MG63 (cell line): Measurements from ENCODE around the gene MARCHF2. TPM values are rescaled to one million over a fixed set of nuclear protein-coding genes. Genes with fewer than 3 reads are reported as not detected.
"Not testable (repeated sequence)": the region's sequence is repeated elsewhere in the genome, so short reads cannot be mapped to it uniquely, and the experiment has no call there.

Experiments
- DNase-seq: peaks from one replicate; pipeline ENCODE4 v3.0.0-alpha.2; 2020
- H3K27me3 ChIP-seq: fragments of 250-450 bp; sonication (Bioruptor Pico); 2 replicates; pipeline ENCODE4 v1.5.1; 2020; ENCODE audit warnings: mild to moderate bottlenecking, moderate library complexity
- H3K36me3 ChIP-seq: fragments of 250-450 bp; sonication (Bioruptor Pico); 2 replicates; pipeline ENCODE4 v1.5.1; 2020; ENCODE audit warnings: mild to moderate bottlenecking, moderate library complexity
- H3K4me3 ChIP-seq: fragments of 250-450 bp; sonication (Bioruptor Pico); 2 replicates; pipeline ENCODE4 v1.5.1; 2020; ENCODE audit warnings: mild to moderate bottlenecking, moderate library complexity
- H3K9me3 ChIP-seq: fragments of 250-450 bp; sonication (Bioruptor Pico); 2 replicates; pipeline ENCODE4 v1.5.1; 2020; ENCODE audit warnings: mild to moderate bottlenecking, moderate library complexity
- total RNA-seq: library from RNA; depleted of rRNA; stranded (reverse); fragments of >200 nt; shearing (Covaris generic); gene quantifications from 2 replicates; pipeline ENCODE4 v1.2.3, GENCODE V29; 2014; ENCODE audit warnings: low replicate concordance

MARCHF2 gene
- total RNA-seq, 1 experiment from 2014 or later, result 89.4 TPM

DNA sequence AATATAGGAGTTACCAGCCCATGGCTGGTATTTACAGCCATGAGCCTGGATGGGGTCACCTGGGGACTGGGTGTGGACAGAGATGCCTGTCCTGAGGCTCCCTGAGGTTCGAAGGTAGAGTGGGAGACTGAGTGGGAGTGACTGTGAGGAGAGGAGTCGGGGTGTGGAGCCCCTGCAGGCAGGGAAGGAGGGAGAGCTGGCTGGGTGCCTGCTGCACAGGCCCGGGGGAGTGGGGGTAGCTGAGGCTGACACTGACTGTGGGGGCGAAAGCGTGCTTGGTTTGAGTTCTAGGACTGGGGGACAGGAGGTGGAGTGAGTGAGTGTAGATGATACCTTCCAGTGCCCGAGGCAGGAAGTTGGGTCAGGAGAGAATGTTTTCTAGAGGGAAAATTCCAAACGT is 15.8 kb upstream of the MARCHF2 start:
- Histone ChIP-seq H3K4me3 (no peak overlapping the region), H3K9me3 (no peaks in the 10 kb centered on the region), H3K27me3 (no peaks in the 10 kb centered on the region), H3K36me3 (peaks cover 50% of the 10 kb centered on the region)
- no peak for DNase-seq

DNA sequence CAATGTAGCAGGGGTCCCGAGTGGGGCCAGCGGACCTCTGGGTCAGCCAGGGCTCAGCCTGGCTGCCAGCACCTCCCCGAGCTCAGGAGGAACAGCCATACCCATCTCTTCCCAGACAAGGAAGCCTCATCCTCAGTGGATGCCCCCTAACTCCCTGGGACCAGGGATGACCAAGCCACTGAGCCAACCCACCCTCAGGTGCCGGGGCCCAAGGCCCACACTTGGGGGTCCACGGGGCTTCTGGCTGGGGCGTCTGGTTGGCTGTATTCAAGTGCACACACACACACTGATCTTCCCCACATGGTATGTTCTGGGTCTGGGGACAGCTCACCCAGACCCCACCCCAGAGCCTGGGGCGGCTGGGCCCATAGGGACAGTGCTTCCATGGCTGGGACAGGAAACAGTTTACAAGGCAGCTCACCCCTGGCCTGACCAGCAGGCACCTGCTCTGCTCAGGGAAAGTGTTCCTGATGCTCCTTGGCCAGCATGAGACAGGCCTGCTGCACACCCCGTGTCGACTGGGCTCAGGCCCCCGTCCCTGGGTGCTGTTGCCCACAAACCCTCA is 15.3 kb upstream of the MARCHF2 start:
- Histone ChIP-seq H3K27me3 (no peaks in the 10 kb centered on the region; the same call in 1 of the 2 replicates), H3K4me3 (no peak overlapping the region), H3K36me3 (peaks cover 55% of the 10 kb centered on the region), H3K9me3 (no peaks in the 10 kb centered on the region)
- no peak for DNase-seq

DNA sequence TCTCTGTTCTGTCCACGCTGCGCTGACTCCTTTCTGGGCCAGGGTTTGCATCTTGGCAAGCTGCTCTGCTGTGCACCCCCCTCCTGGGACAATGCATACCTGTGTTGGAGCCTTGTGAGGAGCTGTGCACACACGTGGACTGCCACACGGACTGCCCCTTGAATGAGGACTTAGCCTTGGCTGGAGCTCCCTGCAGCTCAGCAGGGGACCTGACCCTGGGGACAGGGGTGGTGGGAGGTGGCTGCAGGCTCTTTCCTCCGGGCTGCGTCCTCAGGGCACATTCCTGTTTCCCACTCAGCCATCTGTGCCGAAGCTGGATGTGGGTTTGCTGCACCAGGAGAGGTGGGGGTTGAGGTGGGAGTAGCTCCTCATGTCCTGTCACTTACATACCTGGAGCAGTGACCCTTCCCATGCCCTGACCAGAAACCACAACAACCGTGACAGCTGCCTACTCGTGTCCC is 14.8 kb upstream of the MARCHF2 start:
- Histone ChIP-seq H3K27me3 (no peaks in the 10 kb centered on the region; the same call in 1 of the 2 replicates), H3K36me3 (peaks cover 60% of the 10 kb centered on the region), H3K9me3 (no peaks in the 10 kb centered on the region), H3K4me3 (no peak overlapping the region)
- DNase-seq, result no peak

DNA sequence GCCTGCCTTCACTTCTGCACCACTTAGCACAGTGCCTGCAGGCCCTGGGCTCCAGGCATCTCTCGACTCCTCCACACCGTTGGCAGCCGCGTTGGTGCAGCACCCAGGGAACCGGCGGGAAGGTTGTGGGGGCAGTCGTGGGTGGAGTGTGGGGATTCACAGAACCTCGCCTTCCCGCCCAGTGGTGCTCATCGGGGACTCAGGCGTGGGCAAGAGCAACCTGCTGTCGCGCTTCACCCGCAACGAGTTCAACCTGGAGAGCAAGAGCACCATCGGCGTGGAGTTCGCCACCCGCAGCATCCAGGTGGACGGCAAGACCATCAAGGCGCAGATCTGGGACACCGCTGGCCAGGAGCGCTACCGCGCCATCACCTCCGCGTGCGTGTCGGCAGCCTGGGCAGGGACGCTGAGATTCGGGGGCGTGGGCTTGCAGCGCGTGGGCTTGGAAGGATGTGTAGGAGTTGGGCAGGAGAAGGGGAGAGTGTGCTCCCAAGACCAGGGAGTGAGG is 13.4 kb upstream of the MARCHF2 start:
- Histone ChIP-seq H3K4me3 (no peak overlapping the region), H3K27me3 (no peaks in the 10 kb centered on the region; the same call in 1 of the 2 replicates), H3K9me3 (no peaks in the 10 kb centered on the region), H3K36me3 (peaks cover 74% of the 10 kb centered on the region)
- no peak for DNase-seq

DNA sequence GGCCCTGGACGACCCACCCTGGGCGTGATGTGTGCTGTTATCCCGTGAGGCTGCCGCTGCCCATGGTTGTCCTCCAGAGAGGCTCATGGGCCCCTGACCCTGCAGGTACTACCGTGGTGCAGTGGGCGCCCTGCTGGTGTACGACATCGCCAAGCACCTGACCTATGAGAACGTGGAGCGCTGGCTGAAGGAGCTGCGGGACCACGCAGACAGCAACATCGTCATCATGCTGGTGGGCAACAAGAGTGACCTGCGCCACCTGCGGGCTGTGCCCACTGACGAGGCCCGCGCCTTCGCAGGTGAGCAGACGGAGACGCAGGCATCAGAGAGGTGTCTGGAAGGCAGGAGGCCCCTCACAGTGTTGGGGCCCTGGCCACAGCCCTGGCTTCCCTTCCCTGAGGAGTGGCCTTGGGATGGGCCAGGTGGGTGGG is 11.1 kb upstream of the MARCHF2 start:
- no peak for DNase-seq
- Histone ChIP-seq H3K27me3 (no peaks in the 10 kb centered on the region; the same call in 1 of the 2 replicates), H3K9me3 (no peaks in the 10 kb centered on the region), H3K4me3 (no peak overlapping the region), H3K36me3 (peaks cover 69% of the 10 kb centered on the region)

DNA sequence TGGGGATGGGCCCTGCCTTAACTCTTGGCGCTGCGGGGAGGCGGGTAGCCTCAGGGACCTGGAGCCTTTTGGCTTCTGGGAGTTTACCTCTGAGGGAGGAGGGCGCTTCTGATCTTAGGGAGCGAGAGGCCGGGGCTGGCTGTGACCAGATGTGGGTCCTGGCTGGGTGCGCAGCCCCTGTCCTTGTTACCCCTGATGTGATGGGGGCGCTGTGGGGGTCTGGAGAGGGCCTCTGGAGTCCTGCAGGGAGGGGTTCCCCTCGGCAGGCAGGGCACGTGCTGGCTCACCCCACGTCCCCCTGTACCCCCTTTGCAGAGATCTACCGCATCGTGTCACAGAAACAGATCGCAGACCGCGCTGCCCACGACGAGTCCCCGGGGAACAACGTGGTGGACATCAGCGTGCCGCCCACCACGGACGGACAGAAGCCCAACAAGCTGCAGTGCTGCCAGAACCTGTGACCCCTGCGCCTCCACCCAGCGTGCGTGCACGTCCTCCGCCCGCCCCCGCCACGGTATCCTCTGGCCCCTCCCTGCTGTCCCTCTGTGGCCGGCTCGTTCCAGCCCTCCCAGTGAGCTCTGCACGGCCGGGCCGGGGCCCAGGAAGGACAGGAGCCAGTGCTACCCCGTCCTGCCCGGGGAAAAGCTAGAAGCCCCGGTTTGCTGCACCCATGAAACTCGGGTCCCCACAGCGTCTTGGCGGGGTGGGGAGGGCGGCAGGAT is 9.8 kb upstream of the MARCHF2 start:
- Histone ChIP-seq H3K36me3 (peaks cover 63% of the 10 kb centered on the region), H3K27me3 (no peaks in the 10 kb centered on the region; the same call in 1 of the 2 replicates), H3K9me3 (no peaks in the 10 kb centered on the region), H3K4me3 (no peak overlapping the region)
- DNase-seq, result no peak

DNA sequence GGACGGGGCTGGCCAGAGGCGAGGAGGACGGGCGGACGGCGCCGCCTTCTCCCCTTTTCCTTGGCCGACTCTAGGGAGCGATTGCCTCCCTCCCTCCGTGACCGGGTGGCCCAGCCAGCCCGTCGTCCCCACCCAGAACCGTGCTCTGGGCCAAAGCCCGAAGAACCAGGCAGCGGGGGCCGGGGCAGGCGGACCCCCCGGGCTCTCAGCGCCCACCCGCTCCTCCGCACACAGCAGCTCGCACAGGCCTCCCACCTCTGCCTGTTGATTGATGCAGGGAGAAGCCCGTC is 9.3 kb upstream of the MARCHF2 start:
- no peak for DNase-seq
- Histone ChIP-seq H3K27me3 (no peaks in the 10 kb centered on the region; the same call in 1 of the 2 replicates), H3K9me3 (no peaks in the 10 kb centered on the region), H3K36me3 (peaks cover 63% of the 10 kb centered on the region), H3K4me3 (no peak overlapping the region)

DNA sequence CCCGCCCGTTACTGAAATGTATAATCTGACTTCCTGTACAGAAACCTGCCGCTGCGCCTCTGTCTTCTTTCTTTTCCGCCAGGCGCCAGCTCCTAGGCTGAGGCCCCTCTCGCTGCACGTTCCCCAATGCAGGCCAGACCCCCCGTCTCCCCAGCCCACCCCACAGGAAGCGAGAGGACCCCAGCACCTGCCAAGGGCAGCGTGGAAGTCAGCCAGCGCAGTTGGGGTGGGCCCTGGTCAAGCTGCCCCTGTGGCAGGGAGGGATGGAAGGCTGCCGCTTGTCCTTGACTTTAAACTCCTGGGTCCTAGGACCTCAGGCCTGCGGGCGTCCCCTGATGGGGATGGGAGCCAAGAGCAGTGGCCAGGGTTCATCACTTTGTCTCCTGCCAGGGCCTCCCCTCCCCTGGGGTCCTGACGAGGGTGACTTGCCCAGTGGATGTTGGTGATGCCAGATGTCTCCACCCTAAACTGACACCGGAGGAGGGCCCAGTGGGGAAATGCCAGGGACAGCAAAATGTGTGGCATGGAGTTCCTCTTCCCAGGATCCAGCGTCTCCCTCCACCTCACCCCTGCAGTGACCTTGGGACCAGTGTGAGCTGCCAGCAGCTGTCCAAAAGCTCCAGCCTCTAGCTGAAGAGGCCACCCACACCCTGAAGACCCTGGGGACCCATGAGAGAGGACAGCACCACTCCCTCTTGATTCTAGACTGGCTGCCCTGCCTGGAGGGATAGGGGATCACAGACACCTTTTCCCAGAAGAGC is 8.5 kb upstream of the MARCHF2 start:
- Histone ChIP-seq H3K36me3 (peaks cover 56% of the 10 kb centered on the region), H3K4me3 (no peak overlapping the region), H3K9me3 (no peaks in the 10 kb centered on the region), H3K27me3 (no peaks in the 10 kb centered on the region; the same call in 1 of the 2 replicates)
- no peak for DNase-seq

DNA sequence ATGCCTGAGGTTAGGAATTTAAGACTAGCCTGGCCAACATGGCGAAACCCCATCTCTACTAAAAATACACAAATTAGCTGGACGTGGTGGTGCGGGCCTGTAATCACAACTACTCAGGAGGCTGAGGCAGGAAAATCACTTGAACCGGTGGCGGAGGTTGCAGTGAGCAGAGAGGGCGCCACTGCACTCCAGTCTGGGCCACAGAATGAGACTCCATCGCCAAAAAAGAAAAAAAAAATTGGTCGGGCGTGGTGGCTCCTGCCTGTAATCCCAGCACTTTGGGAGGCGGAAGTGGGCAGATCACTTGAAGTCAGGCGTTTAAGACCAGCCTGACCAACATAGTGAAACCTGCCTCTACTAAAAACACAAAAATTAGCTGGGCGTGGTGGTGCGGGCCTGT is 2.4 kb upstream of the MARCHF2 start:
- H3K9me3 ChIP-seq, DNase-seq, H3K36me3 ChIP-seq, H3K27me3 ChIP-seq, H3K4me3 ChIP-seq: not testable (repeated sequence)

DNA sequence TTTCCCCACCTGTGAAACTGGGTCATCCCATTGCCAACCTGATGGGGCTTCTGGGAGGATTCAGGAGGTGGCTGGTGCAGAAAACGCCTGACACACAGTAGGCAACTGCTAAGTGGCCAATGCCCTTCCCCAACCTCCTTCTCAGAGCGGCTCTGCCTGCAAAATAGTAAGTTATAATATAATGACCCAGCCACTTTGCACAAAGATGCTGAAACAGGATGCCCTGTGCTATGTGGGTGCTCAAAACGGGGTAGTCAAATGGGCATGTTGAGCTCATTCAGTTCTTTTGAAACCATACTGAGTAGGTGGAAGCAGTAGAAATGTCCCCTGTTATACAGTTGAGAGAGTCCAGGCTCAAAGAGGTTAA is 507 bp downstream of the MARCHF2 start:
- H3K36me3 ChIP-seq, result no peaks in the 10 kb centered on the region
- DNase-seq, result no peak
- no peaks in the 10 kb centered on the region for H3K27me3 ChIP-seq
- H3K9me3 ChIP-seq, result no peaks in the 10 kb centered on the region
- peak overlapping the region; percentile 55 for H3K4me3 ChIP-seq

DNA sequence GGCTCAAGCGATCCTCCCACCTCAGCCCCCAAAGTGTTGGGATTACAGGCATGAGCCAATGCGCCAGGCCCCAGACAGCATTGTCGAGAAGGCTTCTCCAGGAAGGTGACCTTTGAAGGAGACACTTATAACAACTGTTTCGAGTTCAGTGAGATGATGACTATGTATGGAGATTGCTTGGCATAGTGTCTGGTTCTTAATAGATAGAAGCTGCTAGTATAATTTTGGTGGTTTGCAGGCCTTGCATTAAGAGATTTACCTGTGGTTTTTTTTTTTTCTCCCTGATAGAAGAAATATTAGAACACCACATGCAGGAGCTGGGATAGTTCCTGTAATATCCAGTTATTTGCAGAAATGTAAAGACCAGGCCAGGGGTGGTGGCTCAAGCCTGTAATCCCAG is 3.7 kb downstream of the MARCHF2 start:
- H3K27me3 ChIP-seq, result no peaks in the 10 kb centered on the region
- no peak for DNase-seq
- H3K9me3 ChIP-seq, result no peaks in the 10 kb centered on the region
- H3K36me3 ChIP-seq, result no peaks in the 10 kb centered on the region
- no peak overlapping the region for H3K4me3 ChIP-seq

DNA sequence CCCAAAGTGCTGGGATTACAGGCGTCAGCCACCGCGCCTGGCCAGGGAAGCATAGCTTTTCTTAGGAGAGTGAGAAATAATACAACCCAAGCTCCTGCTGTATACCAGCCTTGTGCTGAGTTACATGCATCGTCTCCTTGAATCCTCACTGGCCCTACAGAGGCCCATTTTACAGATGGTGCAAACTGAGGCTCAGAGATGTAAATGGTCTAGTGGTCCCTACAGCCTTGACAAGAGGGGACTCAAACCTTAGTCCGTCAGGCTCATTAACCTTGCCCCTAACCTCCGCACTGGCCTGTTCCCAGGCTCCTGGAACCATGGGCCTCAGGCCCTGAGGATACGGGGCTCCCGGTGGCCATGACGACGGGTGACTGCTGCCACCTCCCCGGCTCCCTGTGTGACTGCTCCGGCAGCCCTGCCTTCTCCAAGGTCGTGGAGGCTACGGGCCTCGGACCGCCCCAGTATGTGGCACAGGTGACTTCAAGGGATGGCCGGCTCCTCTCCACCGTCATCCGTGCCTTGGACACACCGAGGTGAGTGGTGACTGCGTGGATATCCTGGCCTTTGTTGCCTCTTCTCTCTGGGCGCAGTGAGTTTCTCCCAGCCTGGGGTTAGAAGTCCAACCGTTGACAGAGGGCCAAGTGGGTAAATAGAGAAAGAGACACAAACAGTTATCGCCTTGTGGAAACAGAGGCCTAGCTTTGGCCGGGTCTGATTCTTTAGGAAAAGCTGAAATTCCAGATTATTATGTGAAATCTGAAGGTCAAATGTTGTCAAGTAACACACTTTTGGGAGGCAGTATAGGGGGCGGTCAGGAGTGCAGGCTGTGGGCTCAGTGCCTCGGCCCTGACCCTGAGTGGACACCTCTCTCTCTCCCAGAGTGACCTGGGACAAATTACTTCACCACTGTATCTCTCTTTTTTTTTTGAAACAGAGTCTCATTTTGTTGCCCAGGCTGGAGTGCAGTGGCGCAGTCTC is 8.7 kb downstream of the MARCHF2 start:
- Histone ChIP-seq H3K9me3 (no peaks in the 10 kb centered on the region), H3K4me3 (no peak overlapping the region), H3K36me3 (no peaks in the 10 kb centered on the region), H3K27me3 (no peaks in the 10 kb centered on the region)
- DNase-seq, result no peak

DNA sequence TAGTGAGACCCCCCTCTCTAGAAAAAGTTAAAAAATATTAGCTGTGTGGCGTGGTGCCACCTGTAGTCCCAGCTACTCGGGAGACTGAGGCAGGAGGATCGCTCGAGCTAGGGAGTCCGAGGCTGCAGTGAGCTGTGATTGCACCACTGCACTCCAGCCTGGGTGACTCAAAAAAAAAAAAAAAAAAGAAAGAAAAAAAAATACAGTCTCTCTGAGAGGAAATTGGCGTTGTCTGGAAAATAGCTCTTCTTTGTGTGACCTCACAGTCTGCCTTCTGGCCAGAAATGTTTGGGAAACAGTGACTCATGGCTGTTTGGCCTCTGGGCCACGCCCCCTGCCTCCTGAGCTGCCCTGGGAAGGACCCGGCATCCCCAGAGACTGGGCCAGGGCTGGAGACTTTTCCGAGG is 10.7 kb downstream of the MARCHF2 start:
- no peaks in the 10 kb centered on the region for H3K36me3 ChIP-seq
- H3K27me3 ChIP-seq, result no peaks in the 10 kb centered on the region
- peak; percentile 98 for DNase-seq
- peak overlapping the region; percentile 16 for H3K4me3 ChIP-seq
- no peaks in the 10 kb centered on the region for H3K9me3 ChIP-seq

DNA sequence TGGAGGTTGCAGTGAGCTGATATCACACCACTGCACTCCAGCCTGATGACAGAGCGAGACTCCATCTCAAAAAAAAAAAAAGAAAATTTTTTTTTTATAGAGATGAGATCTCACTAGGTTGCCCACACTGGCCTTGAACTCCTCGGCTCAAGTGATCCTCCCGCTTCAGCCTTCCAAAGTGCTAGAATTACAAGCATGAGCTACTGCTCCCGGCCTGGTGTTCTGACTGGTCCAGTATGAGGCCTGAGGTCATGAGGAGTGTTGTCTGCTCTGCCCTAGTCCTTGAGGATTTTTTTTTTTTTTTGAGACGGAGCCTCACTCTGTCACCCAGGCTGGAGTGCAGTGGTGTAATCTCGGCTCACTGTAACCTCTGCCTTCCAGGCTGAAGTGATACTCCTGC is 12.2 kb downstream of the MARCHF2 start:
- H3K27me3 ChIP-seq, DNase-seq, H3K9me3 ChIP-seq, H3K4me3 ChIP-seq, H3K36me3 ChIP-seq: not testable (repeated sequence)

DNA sequence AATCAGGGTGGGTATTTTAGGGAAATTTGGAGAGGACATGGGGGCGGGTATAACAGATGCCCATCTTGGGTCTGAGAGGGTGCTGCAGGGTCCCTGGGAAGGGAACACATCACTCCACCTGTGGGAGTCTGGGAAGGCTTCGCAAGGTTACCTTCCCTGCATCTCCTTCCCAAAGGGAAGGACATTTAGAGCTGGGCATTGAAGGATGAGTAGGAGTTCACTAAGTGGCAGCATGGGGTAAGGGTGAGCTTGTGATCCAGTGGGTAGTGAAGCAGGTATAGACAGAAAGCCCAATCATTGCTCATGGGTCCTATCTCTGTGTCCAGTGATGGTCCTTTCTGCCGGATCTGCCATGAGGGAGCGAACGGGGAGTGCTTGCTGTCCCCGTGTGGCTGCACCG is 13.2 kb downstream of the MARCHF2 start:
- Histone ChIP-seq H3K9me3 (no peaks in the 10 kb centered on the region), H3K36me3 (no peaks in the 10 kb centered on the region), H3K27me3 (no peaks in the 10 kb centered on the region), H3K4me3 (no peak overlapping the region)
- no peak for DNase-seq

DNA sequence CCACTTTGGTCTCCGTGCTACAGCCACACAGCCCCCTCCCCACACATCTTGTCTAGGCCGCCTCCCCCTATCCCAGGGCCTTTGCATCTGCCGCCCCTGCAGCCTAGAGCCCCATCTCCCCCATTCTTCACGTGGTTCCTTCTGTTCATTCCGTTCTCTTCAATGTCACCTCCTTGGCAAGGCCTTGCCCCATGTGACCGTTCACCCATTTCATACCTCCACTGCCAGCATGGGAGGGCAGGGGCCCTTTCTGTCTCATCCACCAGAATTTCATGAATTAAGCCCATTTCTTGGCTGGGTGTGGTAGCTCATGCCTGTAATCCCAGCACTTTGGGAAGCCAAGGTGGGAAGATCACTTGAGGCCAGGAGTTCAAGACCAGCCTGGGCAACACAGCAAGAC is 15.9 kb downstream of the MARCHF2 start:
- H3K9me3 ChIP-seq, result no peaks in the 10 kb centered on the region
- no peaks in the 10 kb centered on the region for H3K27me3 ChIP-seq
- H3K36me3 ChIP-seq, result no peaks in the 10 kb centered on the region
- H3K4me3 ChIP-seq, result no peak overlapping the region
- no peak for DNase-seq
